OCI-LY7 (cell line): ENCODE measurements around the gene RTN4IP1.

ENCODE experiments used
- CTCF ChIP-seq: fragments of 200-600 bp; sonication (generic); conservative IDR thresholded peaks from 2 replicates; pipeline ENCODE4 v1.5.1; 2014; ENCODE audit warnings: mild to moderate bottlenecking, antibody characterized with exemption, low read length, moderate library complexity, mixed read lengths
- EZH2phosphoT487 ChIP-seq: fragments of 200-600 bp; sonication (generic); IDR thresholded peaks from 2 replicates; pipeline ENCODE4 v1.6.1; 2018; ENCODE audit warnings: low read depth, borderline replicate concordance, mild to moderate bottlenecking, mixed run types, antibody characterized with exemption, low read length, moderate library complexity, mixed read lengths

GRCh38 chr6:106535012-106535411 is 94.3 kb downstream of the RTN4IP1 start:
- TF ChIP-seq CTCF (no peak), EZH2phosphoT487 (no peak)
